Ishikawa (cell line): ENCODE data around the gene RHBDF2.

Experiments used
- CEBPB ChIP-seq: IDR thresholded peaks from 2 replicates; pipeline ENCODE4 v1.6.1; 2012
- CREB1 ChIP-seq: IDR thresholded peaks from 2 replicates; pipeline ENCODE4 v1.6.1; 2012; ENCODE audit warnings: low read depth
- EGR1 ChIP-seq: IDR thresholded peaks from 2 replicates; pipeline ENCODE4 v1.6.1; 2012
- EP300 ChIP-seq: IDR thresholded peaks from 2 replicates; pipeline ENCODE4 v1.6.1; 2012; ENCODE audit warnings: borderline replicate concordance
- FOXM1 ChIP-seq: IDR thresholded peaks from 2 replicates; pipeline ENCODE4 v1.6.1; 2012; ENCODE audit warnings: low read depth, borderline replicate concordance
- MAX ChIP-seq: IDR thresholded peaks from 2 replicates; pipeline ENCODE4 v1.6.1; 2012
- NFIC ChIP-seq: IDR thresholded peaks from 2 replicates; pipeline ENCODE4 v1.6.1; 2012
- RAD21 ChIP-seq: IDR thresholded peaks from 2 replicates; pipeline ENCODE4 v1.6.1; 2012; ENCODE audit warnings: low read depth
- REST ChIP-seq: IDR thresholded peaks from 2 replicates; pipeline ENCODE4 v1.6.1; 2012; ENCODE audit warnings: low read depth, mild to moderate bottlenecking
- TAF1 ChIP-seq: IDR thresholded peaks from 2 replicates; pipeline ENCODE4 v1.6.1; 2012; ENCODE audit warnings: low read depth, mild to moderate bottlenecking
- TCF12 ChIP-seq: IDR thresholded peaks from 2 replicates; pipeline ENCODE4 v1.6.1; 2012; ENCODE audit warnings: low read depth
- TEAD4 ChIP-seq: IDR thresholded peaks from 2 replicates; pipeline ENCODE4 v1.6.1; 2012
- USF1 ChIP-seq: IDR thresholded peaks from 2 replicates; pipeline ENCODE4 v1.6.1; 2012
- YY1 ChIP-seq: IDR thresholded peaks from 2 replicates; pipeline ENCODE4 v1.6.1; 2012; ENCODE audit warnings: low read depth
- ZBTB7A ChIP-seq: IDR thresholded peaks from 2 replicates; pipeline ENCODE4 v1.6.1; 2012; ENCODE audit warnings: low read depth

RHBDF2 gene

DNA sequence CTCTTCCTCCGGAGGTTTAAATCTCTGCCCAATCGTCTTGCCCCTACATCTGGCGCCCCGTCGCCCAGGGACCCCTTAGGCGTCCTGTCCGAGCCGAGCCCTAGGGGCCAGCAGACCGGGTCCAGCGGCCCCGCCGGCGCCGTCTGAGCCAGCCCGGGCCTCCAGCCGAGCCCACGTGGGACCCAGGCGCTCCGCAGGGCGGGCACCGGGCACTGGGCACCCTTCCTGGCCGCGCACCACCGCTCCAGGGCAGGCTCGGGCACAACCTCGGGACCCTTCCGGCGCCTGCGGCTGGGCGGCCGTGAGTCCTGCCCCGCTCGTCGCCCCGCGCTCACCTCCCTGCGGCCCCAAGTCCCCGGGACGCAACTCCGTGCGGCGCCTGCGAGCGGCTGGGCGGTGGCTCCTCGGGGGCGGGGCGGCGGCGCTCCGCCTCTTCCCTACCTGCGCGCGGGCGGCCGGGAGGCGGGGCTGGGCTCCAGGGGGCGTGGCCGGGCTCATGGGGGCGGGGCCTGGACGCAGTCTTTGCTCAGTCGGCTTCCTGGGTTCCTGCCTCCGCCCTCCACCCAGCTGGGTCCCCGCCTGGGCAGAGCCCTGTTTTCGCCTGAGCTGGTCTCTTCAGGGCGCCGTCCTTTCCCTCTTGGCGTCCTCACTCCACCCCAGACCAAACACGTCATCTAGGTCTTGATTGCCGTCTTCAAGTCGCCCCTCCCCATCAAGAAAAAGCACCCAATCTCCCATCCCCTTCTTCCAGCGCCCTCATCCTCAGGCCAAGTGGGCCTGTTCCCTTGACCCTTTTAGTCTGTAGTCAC lies at the start of gene RHBDF2:
RHBDF2 (minus strand) TSS at position 406 of the 809 bp plus-strand sequence. CDS start 19,899 bp downstream, outside the sequence.
- TF ChIP-seq MAX (peak; percentile 68; the same call in 1 of the 2 replicates), FOXM1 (no peak), ZBTB7A (no peak; the same call in none of the 2 replicates), EGR1 (no peak), RAD21 (no peak), TCF12 (peak; percentile 18; the same call in 1 of the 2 replicates), TEAD4 (no peak), CREB1 (no peak), EP300 (peak; percentile 11; the same call in 1 of the 2 replicates), TAF1 (peak; percentile 61; the same call in 1 of the 2 replicates), USF1 (peak; percentile 64), CEBPB (no peak), NFIC (no peak), REST (no peak), YY1 (no peak)

GRCh38 chr17:76549539-76549938 lies 48.3 kb upstream of the RHBDF2 start:
- TF ChIP-seq TAF1, result no peak
- TF ChIP-seq MAX, result no peak
- no peak for TF ChIP-seq RAD21
- TF ChIP-seq TEAD4, result no peak
- no peak for TF ChIP-seq EP300
- TF ChIP-seq CEBPB, result no peak
- no peak for TF ChIP-seq NFIC
- no peak for TF ChIP-seq EGR1
- TF ChIP-seq TCF12, result no peak
- TF ChIP-seq USF1, result no peak
- TF ChIP-seq YY1, result no peak
- no peak for TF ChIP-seq CREB1
- no peak for TF ChIP-seq REST

- TF ChIP-seq EP300 (no peak), REST (no peak)
Observed at GRCh38 chr17:76549215-76549518, 47.9 kb upstream of the RHBDF2 start.

DNA sequence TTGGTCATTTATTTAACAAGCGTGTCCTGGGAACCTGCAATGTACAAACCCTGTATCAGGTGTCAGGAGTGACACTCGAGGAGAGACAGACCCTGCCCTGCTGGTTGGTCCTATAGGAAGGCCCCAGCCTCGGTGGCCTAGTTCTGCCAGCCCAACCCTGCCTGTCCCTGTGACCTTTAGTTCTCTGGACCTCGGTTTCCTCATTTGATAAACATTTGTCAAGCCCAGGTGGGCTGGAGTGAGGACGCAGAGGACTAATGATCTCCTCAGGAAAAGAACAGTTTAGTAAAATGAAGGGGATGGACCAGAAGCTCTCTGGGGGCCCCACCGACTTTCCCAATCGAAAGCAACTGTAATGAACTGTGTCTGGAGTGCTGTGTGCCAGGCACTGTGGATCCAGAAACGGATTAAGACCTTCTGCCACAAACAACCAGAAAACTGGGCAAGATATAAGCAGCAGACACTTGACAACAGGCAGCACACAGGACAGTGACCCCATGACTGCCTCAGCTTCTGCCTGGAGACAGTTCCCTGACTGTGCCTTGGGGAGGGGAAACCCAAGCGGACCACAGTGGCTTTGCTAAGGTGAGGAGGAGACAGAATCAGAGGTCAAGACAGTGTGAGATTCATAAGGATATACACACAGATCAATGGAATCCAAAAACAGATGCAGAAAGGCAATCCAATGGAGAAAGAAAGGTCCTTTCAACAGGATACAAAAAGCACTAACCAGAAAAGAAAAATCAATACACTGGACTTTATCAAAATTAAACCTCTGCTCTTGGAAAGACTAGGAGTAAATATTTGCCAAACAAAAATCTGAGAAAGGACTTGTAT lies 47.4 kb upstream of the RHBDF2 start:
- no peak for TF ChIP-seq TAF1
- TF ChIP-seq USF1, result no peak
